Stimulated activated CD4-positive, alpha-beta T cell treated with anti-CD3 and anti-CD28 coated beads, TNF-alpha, amount 100 ng/mL, for 1 hour (primary cell): ENCODE results near the gene GNRH2.
A peak's percentile ranks its signal among the peaks of the same experiment; 100 is the strongest.
"Not testable (repeated sequence)": the region's sequence is repeated elsewhere in the genome, so short reads cannot be mapped to it uniquely, and the experiment has no call there.

ENCODE experiments used
- DNase-seq, 3 donors: peaks; one replicate each; pipeline ENCODE4 v3.0.0-alpha.2; 2020; ENCODE audit warnings: low read depth in 3 of 3, low spot score in 1 of 3

The GNRH2 gene

GRCh38 chr20:3041854-3042409 is 1.5 kb upstream of the GNRH2 start:
- DNase-seq: no peak

GRCh38 chr20:3042625-3043024 is 797 bp upstream of the GNRH2 start:
- DNase-seq: no peak

- no peak for DNase-seq
Measured at GRCh38 chr20:3044336-3044965, 1.0 kb downstream of the GNRH2 start.

- no peak for DNase-seq
Measured at GRCh38 chr20:3045042-3045815, 1.8 kb downstream of the GNRH2 start.

- peak; percentile 21 to 71 (median 49) for DNase-seq
Measured at GRCh38 chr20:3045816-3046676, 2.6 kb downstream of the GNRH2 start, which contains the start of gene MRPS26. TSS of gene MRPS26 (plus strand) at chr20:3046052. CDS start at chr20:3046069, 17 bp downstream.

- no peak for DNase-seq
Measured at GRCh38 chr20:3046677-3047462, 3.4 kb downstream of the GNRH2 start.

- no peak for DNase-seq
Measured at GRCh38 chr20:3047486-3048419, 4.3 kb downstream of the GNRH2 start.

GRCh38 chr20:3051385-3052019 is 8.1 kb downstream of the GNRH2 start:
- no peak for DNase-seq

- DNase-seq: no peak
Measured at GRCh38 chr20:3059489-3059888, 16.1 kb downstream of the GNRH2 start.

GRCh38 chr20:3064119-3064518 is 20.7 kb downstream of the GNRH2 start:
- DNase-seq: not testable (repeated sequence)

GRCh38 chr20:3067139-3068014 is 24.0 kb downstream of the GNRH2 start:
- DNase-seq: no peak

GRCh38 chr20:3068075-3068474 is 24.7 kb downstream of the GNRH2 start:
- no peak for DNase-seq

- no peak for DNase-seq
Measured at GRCh38 chr20:3068986-3069900, 25.8 kb downstream of the GNRH2 start.

- no peak for DNase-seq
Measured at GRCh38 chr20:3070725-3071124, 27.3 kb downstream of the GNRH2 start.

GRCh38 chr20:3071266-3071609 is 27.8 kb downstream of the GNRH2 start:
- no peak for DNase-seq

GRCh38 chr20:3071610-3072529 is 28.4 kb downstream of the GNRH2 start, which contains the start of gene OXT:
TSS of gene OXT (plus strand) at chr20:3071620. CDS start at chr20:3071656, 36 bp downstream.
- peak; percentile 57 to 62 (median 58) for DNase-seq
